Posterior cingulate gyrus (tissue), 11 donors: ENCODE measurements around the gene HDAC9.
"Not testable (repeated sequence)": the region's sequence is repeated elsewhere in the genome, so short reads cannot be mapped to it uniquely, and the experiment has no call there.

Experiments
- DNase-seq, 10 donors: peaks; one replicate each; pipeline versions ENCODE4 v3.0.0 to v3.0.0-alpha.2; 2020 to 2021; ENCODE audit warnings: mixed read lengths in 3 of 10
- intact Hi-C: fragments of 100-400 bp; cut with DNase I; formaldehyde crosslinking; loops from one replicate; pipeline ENCODE4 v1.15.1; 2023

Gene HDAC9

DNA sequence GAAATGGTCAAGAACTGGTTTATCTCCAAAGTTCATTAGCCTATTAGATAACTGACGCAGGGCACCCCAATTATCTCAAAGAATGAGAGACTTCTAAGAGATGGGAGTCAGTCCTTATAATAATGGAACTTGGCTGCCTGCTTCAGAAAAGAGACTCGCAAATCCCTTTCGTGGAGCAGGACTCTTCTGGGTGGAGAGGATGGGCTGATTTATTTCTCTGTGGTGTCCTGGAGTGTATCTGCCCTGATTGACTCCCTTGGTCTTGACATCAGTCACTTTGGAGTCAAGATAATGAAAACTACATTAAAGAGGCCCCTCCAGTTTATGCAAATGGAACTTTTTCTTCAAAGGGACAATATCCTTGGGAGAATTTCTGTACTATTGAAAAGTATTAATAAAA lies 198.9 kb downstream of the HDAC9 start:
- intact Hi-C loops = no loop called here

DNA sequence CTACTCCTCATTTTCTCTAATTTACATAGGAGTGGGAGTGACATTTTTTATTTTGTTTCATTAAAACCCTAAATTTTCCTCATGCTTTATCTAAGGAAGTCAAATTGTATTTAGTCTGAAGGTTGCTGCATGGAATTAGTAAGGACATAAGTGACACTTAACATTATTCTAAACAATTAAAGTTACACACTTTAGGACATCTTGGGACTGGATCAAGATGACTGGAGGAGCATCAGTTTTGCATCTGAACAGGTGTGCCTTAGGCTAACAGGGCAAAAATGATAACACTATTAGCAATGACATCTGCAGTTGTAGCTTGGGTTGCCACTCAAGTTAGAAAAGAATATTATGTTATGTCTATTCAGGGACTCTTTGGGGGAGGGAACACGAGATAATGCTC lies 199.4 kb downstream of the HDAC9 start:
- intact Hi-C loops = no loop called here
- no peak for DNase-seq

More for the DNA sequence above, 198.9 kb downstream of the HDAC9 start:
- DNase-seq = no peak

DNA sequence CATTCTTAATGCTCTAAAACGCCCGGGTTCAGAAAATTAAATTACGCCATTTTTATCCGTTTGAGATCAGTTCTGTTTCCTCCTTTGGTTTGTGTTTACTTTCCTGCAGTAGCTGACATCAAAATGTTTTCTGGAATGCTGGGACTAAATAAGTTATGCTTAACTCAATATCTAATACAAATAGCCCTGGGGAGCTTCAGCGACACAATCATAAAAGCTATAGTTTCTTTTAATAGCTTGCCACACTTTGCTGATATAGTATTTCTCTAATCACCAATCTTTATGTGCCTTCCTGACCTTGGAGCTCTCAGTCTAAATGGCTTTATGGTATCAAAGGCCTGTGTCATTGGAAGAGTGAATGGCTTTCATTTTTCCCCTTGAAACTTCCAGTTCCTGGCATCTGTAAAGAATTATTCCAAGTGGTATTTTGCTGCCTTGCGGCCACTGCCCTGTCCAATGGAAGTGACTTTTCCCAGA lies 202.7 kb downstream of the HDAC9 start:
- no peak for DNase-seq
- intact Hi-C loops = no loop called here

DNA sequence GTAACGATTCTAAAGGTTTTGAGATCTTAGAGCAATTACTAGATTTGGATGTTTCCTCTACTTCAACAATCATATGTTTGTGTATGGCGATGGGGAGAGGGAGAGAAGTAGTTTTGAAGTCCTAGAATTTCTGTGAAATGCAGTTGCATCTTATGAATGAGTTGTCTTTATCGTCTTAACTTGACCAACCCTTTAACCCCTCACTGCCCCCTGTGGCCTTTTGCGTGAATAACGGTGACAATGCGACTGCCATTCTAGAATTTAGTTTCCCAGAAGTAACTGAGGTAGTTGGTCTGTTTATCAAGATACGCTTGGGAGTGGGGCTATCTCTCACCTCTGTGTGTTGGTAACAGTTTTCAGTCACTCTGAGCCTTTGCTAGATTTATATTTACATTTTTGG lies 204.6 kb downstream of the HDAC9 start:
- DNase-seq = no peak
- intact Hi-C loops = no loop called here

DNA sequence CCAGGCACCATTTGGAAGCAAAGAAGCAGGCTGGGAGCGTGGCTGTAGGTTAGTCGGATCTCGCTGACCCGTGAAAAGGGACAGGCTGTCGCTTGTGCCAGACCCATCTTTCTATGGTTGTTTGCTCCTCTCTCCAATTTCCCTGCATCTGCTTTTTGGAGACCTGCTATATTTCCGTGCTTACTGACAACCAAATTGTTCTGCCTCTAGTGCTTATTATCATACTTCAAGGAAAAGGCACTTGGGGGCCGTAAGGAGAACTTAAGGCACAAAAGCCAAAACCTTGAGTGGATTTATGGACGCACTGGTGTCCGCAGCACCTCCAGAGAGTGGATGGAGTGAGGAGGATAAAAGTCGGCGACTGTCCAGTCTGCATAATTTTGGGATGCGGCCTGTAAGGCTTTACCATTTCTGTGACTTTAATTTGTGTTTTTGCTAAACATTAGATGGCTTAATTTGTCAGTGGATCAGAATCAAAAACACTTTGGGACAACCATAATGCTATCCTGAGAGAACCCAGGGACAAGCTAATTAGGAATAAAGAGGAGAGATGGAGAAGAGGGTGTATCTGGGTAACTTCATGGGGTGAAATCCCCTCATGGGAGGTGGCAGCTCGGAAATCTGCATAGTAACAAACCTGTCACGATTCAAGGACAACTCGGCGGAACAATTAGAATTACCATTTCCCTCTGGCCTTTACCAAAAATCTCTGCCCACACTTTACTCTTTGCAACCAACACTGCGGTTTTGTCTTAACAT lies 206.7 kb downstream of the HDAC9 start:
- DNase-seq = no peak
- intact Hi-C loops = no loop called here

DNA sequence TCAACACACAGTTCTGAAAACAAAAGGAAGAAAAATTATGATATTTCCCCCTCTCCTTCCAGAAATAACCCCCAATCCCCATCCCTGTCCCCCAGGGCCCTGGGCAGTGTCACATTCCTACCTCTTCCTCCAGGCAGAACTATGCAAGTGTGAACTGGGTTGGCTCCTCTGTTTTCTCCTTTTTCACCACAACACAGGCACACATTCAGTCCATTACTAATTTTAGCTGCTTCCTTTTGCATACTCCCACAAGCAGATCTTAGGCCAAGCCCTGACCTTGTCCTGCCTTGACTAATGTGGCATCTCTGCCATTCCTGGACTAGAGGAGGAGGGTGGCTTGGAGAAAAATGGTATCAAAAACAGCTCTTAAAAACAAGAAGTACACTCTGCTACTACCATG lies 208.1 kb downstream of the HDAC9 start:
- DNase-seq = no peak
- intact Hi-C loops = no loop called here

DNA sequence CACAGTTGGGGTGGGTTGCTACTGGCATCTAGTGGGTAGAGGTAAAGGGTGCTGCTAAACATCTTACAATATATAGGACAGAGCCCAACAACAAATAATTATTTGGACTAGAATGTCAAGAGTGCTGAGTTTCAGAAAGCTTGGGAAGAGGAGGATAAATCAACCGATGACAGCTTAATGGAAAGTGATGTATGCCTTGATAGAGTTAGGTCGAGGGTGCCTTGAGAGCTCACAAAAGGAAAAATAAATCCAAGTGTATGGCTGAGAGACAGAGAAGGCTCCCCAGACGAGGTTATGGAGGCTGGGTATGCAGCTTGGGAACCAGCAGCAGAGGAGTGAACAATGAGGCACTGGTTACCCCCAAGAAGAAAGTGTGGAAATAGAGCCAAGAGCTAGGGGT lies 211.1 kb downstream of the HDAC9 start:
- intact Hi-C loops = no loop called here
- no peak for DNase-seq

DNA sequence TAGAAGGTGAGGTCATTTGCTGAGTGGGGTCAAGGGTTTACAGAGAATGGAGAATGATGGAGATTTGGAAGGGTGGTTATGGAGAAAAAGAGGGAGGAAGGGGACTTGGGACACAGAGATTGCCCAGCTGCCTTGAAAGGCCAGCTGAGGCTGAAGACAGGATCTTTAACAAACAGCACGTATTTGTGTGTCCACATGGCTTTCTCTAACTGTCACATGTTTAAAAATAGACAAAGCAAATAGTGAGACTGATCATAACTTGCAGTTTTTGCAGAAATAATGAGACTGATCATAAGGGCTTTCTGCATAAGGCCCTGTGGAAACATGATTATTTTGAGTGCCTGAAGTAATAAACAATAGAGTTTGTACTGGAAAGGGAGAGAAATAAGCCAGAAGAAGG lies 212.7 kb downstream of the HDAC9 start:
- DNase-seq = no peak
- intact Hi-C loops = no loop called here

DNA sequence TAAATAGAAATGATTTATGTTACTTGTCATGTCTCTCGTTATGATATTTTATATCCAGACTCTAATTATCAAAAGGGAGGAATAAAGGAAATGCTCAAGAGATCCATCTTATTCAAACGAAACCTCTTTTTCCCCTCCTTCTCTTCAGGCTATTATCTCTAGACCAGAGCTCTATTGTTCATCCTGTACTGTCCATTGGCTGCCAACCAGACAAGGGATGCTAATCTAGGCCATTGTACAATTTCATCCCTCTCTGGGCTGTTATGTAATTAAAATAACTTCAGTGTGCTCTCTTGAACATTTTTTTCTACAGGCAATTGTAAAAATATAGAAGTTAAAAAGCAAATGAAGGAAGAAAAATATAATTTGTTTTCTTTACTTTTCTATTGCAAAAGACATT lies 220.4 kb downstream of the HDAC9 start:
- intact Hi-C loops = no loop called here

DNA sequence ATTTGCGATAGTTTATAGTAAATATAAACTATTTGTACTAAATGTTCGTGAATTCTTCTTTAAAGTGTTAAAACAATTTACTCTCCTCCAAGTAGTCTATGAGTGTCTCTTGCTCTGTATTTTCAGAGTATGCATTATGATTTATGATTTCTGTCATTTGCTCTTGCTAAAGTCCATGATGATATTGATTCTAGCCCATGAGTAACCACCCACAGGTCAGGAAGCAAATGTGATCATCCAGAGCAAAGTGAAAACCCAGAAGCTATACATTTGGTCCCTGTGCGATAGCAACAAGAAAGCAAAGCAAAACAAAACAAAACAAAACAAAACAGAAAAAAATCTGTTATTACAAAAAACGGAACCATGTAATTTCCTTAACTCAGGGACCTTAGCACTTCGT lies 225.9 kb downstream of the HDAC9 start:
- intact Hi-C loops = no loop called here
- no peak for DNase-seq

More for the DNA sequence above, 220.4 kb downstream of the HDAC9 start:
- no peak for DNase-seq

DNA sequence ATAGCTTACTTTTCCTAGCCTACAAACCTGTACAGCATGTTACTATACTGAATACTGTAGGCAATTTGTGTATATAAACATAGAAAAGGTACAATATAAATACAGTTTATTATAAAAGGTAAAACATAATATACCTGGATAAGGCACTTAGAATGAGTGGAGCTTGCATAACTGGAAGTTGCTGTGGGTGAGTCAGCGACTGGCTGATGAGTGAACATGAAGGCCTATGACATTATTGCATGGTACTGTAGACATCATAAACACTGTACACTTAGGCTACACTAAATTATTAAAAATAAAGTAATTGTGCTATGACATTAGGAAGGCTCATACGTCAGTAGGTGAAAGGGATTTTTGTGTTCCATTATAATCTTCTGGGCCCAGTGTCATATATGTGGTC lies 228.8 kb downstream of the HDAC9 start:
- DNase-seq = no peak
- intact Hi-C loops = no loop called here

DNA sequence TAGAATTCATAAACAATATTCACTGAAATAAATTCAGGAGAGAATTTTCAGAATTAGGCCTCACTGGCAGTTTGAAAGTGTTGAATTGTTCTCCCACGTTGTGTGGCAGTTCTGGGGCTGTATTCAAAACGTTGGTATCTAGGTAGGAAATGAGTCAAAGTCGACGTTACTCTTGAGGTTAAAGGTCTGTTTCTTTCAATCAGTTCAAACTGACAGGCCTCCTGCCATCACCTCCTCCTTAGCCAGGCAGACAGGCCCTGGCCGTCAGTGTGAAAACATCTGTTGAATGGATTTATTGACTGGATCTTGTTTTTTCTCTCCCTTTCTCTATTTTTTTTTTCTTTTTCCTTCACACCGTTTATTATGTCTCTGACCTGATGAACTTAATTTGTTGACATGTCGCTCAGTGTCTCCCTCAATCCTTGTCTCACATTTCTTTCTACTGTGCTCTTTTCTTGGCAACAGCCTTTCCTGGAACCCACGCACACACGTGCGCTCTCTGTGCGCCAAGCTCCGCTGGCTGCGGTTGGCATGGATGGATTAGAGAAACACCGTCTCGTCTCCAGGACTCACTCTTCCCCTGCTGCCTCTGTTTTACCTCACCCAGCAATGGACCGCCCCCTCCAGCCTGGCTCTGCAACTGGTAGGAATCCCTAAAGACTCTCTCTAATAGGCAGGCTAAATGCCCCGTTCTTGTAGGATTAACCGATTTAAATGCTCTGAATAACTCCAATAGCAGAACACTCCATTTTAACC lies 231.7 kb downstream of the HDAC9 start:
- intact Hi-C loops = no loop called here
- peak in 1 of 10 donors; percentile 49 for DNase-seq

DNA sequence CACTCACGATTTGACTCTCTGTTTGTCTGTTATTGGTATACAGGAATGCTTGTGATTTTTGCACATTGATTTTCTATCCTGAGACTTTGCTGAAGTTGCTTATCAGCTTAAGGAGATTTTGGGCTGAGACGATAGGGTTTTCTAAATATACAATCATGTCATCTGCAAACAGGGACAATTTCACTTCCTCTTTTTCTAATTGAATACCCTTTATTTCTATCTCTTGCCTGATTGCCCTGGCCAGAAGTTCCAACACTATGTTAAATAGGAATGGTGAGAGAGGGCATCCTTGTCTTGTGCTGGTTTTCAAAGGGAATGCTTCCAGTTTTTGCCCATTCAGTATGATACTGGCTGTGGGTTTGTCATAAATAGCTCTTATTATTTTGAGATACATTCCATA lies 240.5 kb downstream of the HDAC9 start:
- DNase-seq, intact Hi-C loops: not testable (repeated sequence)

DNA sequence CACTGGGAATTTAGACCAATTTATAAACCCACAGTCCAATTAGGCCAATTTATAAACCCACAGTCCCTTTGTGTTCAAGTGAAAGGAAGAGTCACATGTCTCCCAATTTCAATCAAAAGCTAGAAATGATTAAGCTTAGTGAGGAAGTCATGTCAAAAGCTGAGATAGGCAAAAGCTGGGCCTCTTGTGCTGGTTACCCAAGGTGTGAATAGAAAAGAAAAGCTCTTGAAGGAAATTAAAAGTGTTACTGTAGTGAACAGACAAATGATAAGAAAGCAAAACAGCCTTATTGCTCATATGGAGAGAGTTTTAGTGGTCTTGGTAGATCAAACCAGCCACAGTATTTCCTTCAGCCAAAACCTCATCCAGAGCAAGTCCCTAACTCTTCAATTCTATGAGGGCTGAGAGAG lies 245.0 kb downstream of the HDAC9 start:
- no peak for DNase-seq
- intact Hi-C loops = no loop called here

DNA sequence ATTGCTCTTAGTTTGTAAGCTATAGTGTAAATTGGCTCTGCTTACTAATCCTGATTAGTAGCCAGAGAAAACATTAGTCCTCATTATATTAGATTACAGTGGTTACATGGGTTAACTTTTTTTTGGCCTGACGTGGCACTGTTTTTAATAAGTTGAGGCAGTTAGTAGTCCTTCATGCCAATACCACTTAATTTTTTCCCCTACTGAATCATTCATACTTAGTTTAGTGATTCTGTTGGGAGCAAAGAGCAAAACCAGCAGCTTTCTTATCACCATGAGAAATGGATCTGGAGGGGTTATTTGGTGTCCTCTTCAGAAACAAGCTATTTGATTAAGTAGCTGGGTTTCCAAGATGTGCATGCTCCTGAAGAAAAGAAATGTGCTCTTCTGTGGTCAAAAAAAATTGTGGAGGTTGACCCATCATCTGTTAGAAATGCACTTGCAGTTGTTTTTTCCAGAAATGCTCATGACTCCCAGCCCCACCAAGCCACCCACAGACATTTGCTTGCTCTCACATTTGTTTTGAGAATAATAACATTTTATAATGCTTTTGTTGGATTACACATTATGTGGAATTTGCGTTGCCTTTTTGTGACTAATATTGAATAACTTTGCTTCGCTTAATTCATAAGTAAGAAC lies 258.5 kb downstream of the HDAC9 start:
- intact Hi-C loops = no loop called here
- no peak for DNase-seq

DNA sequence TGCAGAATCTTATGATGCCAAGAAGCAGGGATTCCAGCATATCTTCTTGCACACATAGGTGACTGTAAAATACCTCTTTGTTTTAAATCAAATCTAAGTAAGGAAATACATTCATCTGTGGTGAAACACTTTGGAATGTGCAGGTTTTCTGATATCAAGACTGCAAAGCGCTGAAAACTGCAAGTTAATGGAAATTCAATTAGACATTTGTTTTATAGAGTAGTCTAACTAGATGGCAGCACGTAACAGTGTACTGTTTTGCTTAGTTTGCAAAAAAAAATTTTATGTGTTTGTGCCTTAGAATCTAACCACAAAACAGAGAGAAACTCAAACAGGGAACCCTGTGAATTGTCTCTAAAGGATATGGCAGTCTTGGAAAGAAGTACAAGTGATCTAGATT lies 259.2 kb downstream of the HDAC9 start:
- DNase-seq = no peak
- intact Hi-C loops = no loop called here

DNA sequence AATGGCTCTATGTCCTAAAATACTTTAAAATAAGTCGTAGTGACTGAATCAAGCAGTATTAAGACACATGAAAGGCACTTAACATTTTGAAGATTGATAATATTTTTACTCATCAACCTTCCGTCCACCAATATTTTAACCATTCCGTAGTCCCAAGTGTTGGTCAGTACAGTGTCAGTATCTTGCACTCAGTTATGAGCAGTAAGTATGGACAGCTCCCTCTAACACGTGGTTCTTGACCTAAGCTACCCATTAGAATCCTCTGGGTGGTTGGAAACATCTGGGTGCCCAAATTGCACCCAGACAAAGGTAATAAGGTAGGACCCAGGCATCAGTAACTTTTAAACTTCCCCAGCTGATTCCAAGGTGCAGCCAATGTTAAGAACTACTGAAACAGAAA lies 260.2 kb downstream of the HDAC9 start:
- intact Hi-C loops = no loop called here

DNA sequence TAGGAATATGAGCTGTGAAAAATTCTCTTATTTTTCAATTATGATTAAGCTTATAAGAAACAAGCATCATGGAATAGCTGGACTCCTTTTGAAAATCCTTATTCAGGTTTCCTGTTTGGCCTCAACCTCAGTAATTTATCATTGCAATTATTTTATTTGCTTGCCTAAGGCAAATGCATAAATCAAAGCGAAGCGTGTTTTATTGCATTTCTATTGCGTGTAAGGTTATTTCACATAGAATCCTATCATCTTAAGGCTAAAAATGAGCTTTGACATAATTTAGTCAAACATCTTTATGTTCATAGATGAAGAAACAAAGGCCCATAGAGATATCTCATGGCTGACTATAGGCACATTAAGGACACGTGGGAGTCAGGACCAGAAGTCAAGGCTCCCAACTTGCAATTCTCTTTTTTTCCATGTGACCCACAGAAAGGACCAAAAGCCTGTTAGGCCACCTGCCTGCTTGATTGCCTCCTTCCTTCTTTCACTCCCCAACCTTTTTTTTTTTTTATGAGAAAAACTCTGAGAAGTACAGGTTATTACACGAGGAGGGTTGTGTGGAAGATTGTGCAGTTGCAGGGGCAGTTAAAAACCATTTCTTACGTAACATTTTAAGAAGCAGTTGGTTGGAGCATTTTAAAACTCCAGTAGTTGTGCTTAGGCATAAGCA lies 261.0 kb downstream of the HDAC9 start:
- intact Hi-C loops = no loop called here
- no peak for DNase-seq

More for the DNA sequence above, 260.2 kb downstream of the HDAC9 start:
- DNase-seq = no peak

DNA sequence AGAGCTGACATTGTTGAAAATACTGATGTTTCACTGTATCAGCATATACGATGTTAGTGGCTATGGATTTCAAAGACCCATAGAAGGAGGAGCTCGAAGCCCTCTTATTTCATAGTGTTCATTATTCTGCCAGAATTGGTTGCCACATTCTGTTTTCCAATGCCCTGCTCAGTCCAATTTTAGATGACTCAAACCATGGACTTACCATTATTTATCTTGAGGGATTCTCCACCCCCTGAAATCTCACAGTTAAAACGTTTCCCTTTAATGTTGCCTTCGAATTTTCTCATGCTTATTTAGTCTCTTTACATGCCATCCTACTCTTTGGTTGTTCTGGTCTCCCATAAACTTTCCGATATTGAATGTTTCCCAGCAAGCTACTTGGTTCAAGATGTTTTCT lies 264.5 kb downstream of the HDAC9 start:
- DNase-seq = no peak
- intact Hi-C loops = no loop called here

DNA sequence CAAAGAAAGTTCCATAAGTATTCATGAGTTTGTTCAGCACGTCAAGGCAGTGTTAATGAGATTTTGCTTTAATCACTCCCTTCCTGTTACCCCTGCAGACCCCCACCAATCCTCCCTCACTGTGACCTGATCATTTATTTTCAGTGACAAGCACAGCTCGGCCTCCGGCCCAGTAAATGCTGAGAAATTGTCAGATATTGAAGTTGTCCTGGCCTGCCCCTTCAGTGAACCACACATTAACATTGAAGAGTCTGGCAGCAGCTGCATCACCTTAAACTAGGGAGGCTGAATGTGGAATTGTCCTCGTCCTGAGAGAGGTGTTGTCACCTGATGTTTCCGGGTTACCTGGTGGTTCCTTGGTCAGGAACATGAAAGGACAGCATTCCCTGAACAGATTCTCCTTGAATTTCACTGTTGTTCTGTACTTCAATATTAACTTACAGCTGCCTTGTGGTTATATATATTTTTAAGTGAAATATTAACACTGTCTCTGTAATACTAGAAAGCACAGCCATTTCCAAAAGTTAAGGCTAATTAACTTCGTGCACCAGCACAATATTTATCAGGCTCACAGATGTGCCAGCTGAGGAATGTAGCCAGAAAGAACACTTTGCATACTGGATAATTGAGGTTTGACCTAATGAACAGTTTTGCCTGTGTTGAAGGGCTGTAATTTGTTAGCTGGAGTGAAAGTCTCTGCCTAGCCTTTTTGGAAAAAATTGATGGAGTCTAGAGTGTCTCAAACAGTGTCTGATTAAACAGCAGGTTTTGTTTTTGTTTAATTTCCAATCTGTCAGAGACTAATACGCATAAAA lies 265.3 kb downstream of the HDAC9 start:
- intact Hi-C loops = no loop called here
- DNase-seq = no peak
